H1 (cell line): ENCODE results near the gene TTC34. TPM values are rescaled to one million over a fixed set of nuclear protein-coding genes. Genes with fewer than 3 reads are reported as not detected.

Source experiments
- CTCF ChIA-PET: fragments of 300-600 bp; sonication (Branson Sonifier 250); formaldehyde crosslinking; loops from one replicate; lab custom pipeline; 2021; ENCODE audit not compliant: partially characterized antibody; lab: Charles Lee
- POLR2A ChIA-PET: fragments of 300-600 bp; sonication (Branson Sonifier 250); formaldehyde crosslinking; loops from one replicate; lab custom pipeline; 2021; ENCODE audit warnings: inconsistent platforms; ENCODE audit not compliant: partially characterized antibody; lab: Charles Lee
- DNase-seq, 2 experiments: peaks; one replicate each; pipeline versions ENCODE4 v3.0.0 to v3.0.0-alpha.2; 2010 to 2022; ENCODE audit warnings: low spot score in 2 of 2, low read depth in 1 of 2, mixed read lengths in 1 of 2
- FAIRE-seq: peaks from 2 replicates; lab custom pipeline; 2011; peaks lifted over from hg19 to GRCh38; lab: Jason Lieb, UNC
- H2AFZ ChIP-seq: 2 replicates; pipeline ENCODE4 v1.8.1; 2012; ENCODE audit warnings: low read length, inconsistent platforms
- H2AK5ac ChIP-seq: 2 replicates; pipeline ENCODE4 v1.6.1; 2013; ENCODE audit warnings: low read depth, low read length
- H2BK120ac ChIP-seq: replicated peaks from 2 replicates; pipeline ENCODE3; 2013; ENCODE audit warnings: low read depth, low read length, inconsistent platforms
- H2BK12ac ChIP-seq: 2 replicates; pipeline ENCODE4 v1.6.1; 2013; ENCODE audit warnings: low read depth, low read length
- H2BK15ac ChIP-seq: 2 replicates; pipeline ENCODE4 v1.6.1; 2013; ENCODE audit warnings: low read length
- H2BK20ac ChIP-seq: 2 replicates; pipeline ENCODE4 v1.6.1; 2013; ENCODE audit warnings: low read length
- H2BK5ac ChIP-seq: 2 replicates; pipeline ENCODE4 v1.6.1; 2013; ENCODE audit warnings: low read depth, low read length
- H3K14ac ChIP-seq: 2 replicates; pipeline ENCODE4 v1.6.1; 2013; ENCODE audit warnings: inconsistent platforms; ENCODE audit not compliant: insufficient read length
- H3K18ac ChIP-seq: 2 replicates; pipeline ENCODE4 v1.6.1; 2013; ENCODE audit warnings: low read length; ENCODE audit errors: extremely low read depth
- H3K23ac ChIP-seq: 2 replicates; pipeline ENCODE4 v1.6.1; 2013; ENCODE audit warnings: inconsistent platforms; ENCODE audit not compliant: insufficient read length
- H3K23me2 ChIP-seq: 2 replicates; pipeline ENCODE4 v1.6.1; 2013; ENCODE audit warnings: low read depth, low read length
- H3K27ac ChIP-seq: 2 replicates; pipeline ENCODE4 v1.6.1; 2011; ENCODE audit warnings: low read depth, low read length, inconsistent platforms
- H3K27me3 ChIP-seq, 4 experiments: replicated peaks in 1 of 4; 1 replicate in 1 of 4; 2 replicates in 3 of 4; pipeline versions ENCODE4 v1.6.1 to v1.8.1; 2011 to 2013; ENCODE audit warnings: low read length in 3 of 4, mild to moderate bottlenecking in 3 of 4, inconsistent platforms in 2 of 4, mixed read lengths in 2 of 4, moderate library complexity in 1 of 4; ENCODE audit not compliant: control insufficient read depth in 3 of 4, insufficient read depth in 3 of 4; ENCODE audit errors: extremely low read depth in 1 of 4
- H3K36me3 ChIP-seq, 4 experiments: 2 replicates each; pipeline versions ENCODE4 v1.6.1 to v1.8.1; 2011 to 2013; ENCODE audit warnings: mild to moderate bottlenecking in 4 of 4, low read length in 3 of 4, moderate library complexity in 2 of 4, control low read depth in 1 of 4, inconsistent platforms in 1 of 4; ENCODE audit not compliant: insufficient read depth in 4 of 4, control insufficient read depth in 2 of 4
- H3K4ac ChIP-seq: replicated peaks from 2 replicates; pipeline ENCODE3; 2013; ENCODE audit warnings: low read length, low read depth, mixed read lengths, inconsistent platforms; ENCODE audit not compliant: insufficient read length
- H3K4me1 ChIP-seq, 4 experiments: replicated peaks in 1 of 4; 1 replicate in 1 of 4; 2 replicates in 3 of 4; pipeline versions ENCODE4 v1.6.1 to v1.8.1; 2011 to 2013; ENCODE audit warnings: low read length in 3 of 4, inconsistent platforms in 2 of 4, mixed read lengths in 1 of 4; ENCODE audit not compliant: insufficient read depth in 4 of 4, control insufficient read depth in 3 of 4
- H3K4me2 ChIP-seq, 2 experiments: 2 replicates each; pipeline versions ENCODE4 v1.6.1 to v1.8.1; 2011 to 2013; ENCODE audit warnings: low read depth in 2 of 2, low read length in 2 of 2, control low read depth in 1 of 2, inconsistent platforms in 1 of 2, mild to moderate bottlenecking in 1 of 2; ENCODE audit not compliant: insufficient read depth in 1 of 2
- H3K4me3 ChIP-seq, 4 experiments: fragments of 200-600, 300-600 bp in 1 of 4; sonication (generic), shearing (Covaris generic), sonication (Bioruptor Twin) in 1 of 4; 2 replicates each; pipeline versions ENCODE4 v1.5.1 to v1.8.1; 2011 to 2016; ENCODE audit warnings: low read length in 4 of 4, low read depth in 3 of 4, control low read depth in 2 of 4, inconsistent platforms in 2 of 4, mild to moderate bottlenecking in 2 of 4, mixed read lengths in 1 of 4, moderate library complexity in 1 of 4; ENCODE audit not compliant: insufficient read depth in 2 of 4; ENCODE audit errors: extremely low read depth in 1 of 4
- H3K56ac ChIP-seq: replicated peaks from 2 replicates; pipeline ENCODE3; 2013; ENCODE audit warnings: low read depth, mild to moderate bottlenecking, mixed read lengths, low read length, inconsistent platforms; ENCODE audit not compliant: insufficient read length
- H3K79me1 ChIP-seq: 2 replicates; pipeline ENCODE4 v1.6.1; 2013; ENCODE audit warnings: low read depth, low read length, control low read depth
- H3K79me2 ChIP-seq, 2 experiments: 2 replicates each; pipeline versions ENCODE4 v1.6.1 to v1.8.1; 2012 to 2013; ENCODE audit warnings: low read length in 2 of 2, mild to moderate bottlenecking in 2 of 2, inconsistent platforms in 1 of 2; ENCODE audit not compliant: insufficient read depth in 2 of 2, control insufficient read depth in 1 of 2
- H3K9ac ChIP-seq, 4 experiments: replicated peaks in 1 of 4; 1 replicate in 1 of 4; 2 replicates in 3 of 4; pipeline versions ENCODE4 v1.6.1 to v1.8.1; 2011 to 2013; ENCODE audit warnings: low read depth in 3 of 4, low read length in 3 of 4, control low read depth in 2 of 4, mild to moderate bottlenecking in 2 of 4, moderate library complexity in 2 of 4, inconsistent platforms in 1 of 4; ENCODE audit errors: extremely low read depth in 1 of 4
- H3K9me3 ChIP-seq, 2 experiments: 2 replicates each; pipeline versions ENCODE4 v1.6.1 to v1.8.1; 2012 to 2013; ENCODE audit warnings: mild to moderate bottlenecking in 2 of 2, moderate library complexity in 2 of 2, control low read depth in 1 of 2, inconsistent platforms in 1 of 2, low read depth in 1 of 2, low read length in 1 of 2, mixed read lengths in 1 of 2; ENCODE audit not compliant: insufficient read depth in 2 of 2
- H4K20me1 ChIP-seq, 2 experiments: replicated peaks in 1 of 2; 2 replicates each; pipeline versions ENCODE3 to v1.8.1; 2011 to 2013; ENCODE audit warnings: inconsistent platforms in 2 of 2, low read length in 2 of 2, mild to moderate bottlenecking in 1 of 2; ENCODE audit not compliant: insufficient read depth in 2 of 2, control insufficient read depth in 1 of 2
- H4K5ac ChIP-seq: 2 replicates; pipeline ENCODE4 v1.6.1; 2013; ENCODE audit warnings: low read length, low read depth, mixed read lengths, inconsistent platforms; ENCODE audit not compliant: insufficient read length
- H4K8ac ChIP-seq: 2 replicates; pipeline ENCODE4 v1.8.0; 2013; ENCODE audit warnings: mild to moderate bottlenecking, moderate library complexity, low read length, inconsistent platforms; ENCODE audit not compliant: insufficient read depth; ENCODE audit errors: extremely low read depth
- H4K91ac ChIP-seq: replicated peaks from 2 replicates; pipeline ENCODE3; 2013; ENCODE audit warnings: low read length, mixed read lengths, inconsistent platforms; ENCODE audit not compliant: insufficient read length
- ATF2 ChIP-seq: IDR thresholded peaks from 2 replicates; pipeline ENCODE4 v1.6.1; 2012; ENCODE audit warnings: low read length, inconsistent platforms
- ATF3 ChIP-seq: IDR thresholded peaks from 2 replicates; pipeline ENCODE4 v1.6.1; 2011; ENCODE audit warnings: low read depth, mild to moderate bottlenecking, low read length; ENCODE audit not compliant: insufficient read depth
- E2F6 ChIP-seq: IDR thresholded peaks from 2 replicates; pipeline ENCODE4 v1.6.1; 2012; ENCODE audit warnings: inconsistent platforms
- EGR1 ChIP-seq: IDR thresholded peaks from 2 replicates; pipeline ENCODE4 v1.6.1; 2011; ENCODE audit warnings: low read depth, low read length, borderline replicate concordance
- FOSL1 ChIP-seq: IDR thresholded peaks from 2 replicates; pipeline ENCODE4 v1.6.1; 2011; ENCODE audit warnings: mild to moderate bottlenecking, low read depth, low read length, moderate library complexity; ENCODE audit not compliant: insufficient read depth
- JUN ChIP-seq: IDR thresholded peaks from 2 replicates; pipeline ENCODE4 v1.6.1; 2011; ENCODE audit warnings: low read depth, mild to moderate bottlenecking, improper control_type of control experiment, low read length
- JUND ChIP-seq: IDR thresholded peaks from 2 replicates; pipeline ENCODE4 v1.6.1; 2011; ENCODE audit warnings: mild to moderate bottlenecking, improper control_type of control experiment, low read length
- NRF1 ChIP-seq: IDR thresholded peaks from 2 replicates; pipeline ENCODE4 v1.6.1; 2011; ENCODE audit warnings: mild to moderate bottlenecking, low read depth, low read length, improper control_type of control experiment
- RXRA ChIP-seq: IDR thresholded peaks from 2 replicates; pipeline ENCODE4 v1.6.1; 2011; ENCODE audit warnings: low read depth, mild to moderate bottlenecking, low read length, moderate library complexity; ENCODE audit not compliant: insufficient read depth
- SIN3A ChIP-seq, 2 experiments: IDR thresholded peaks in 1 of 2; conservative IDR thresholded peaks in 1 of 2; 2 replicates each; pipeline ENCODE4 v1.6.1; 2011 to 2012; ENCODE audit warnings: low read length in 2 of 2, improper control_type of control experiment in 1 of 2, low read depth in 1 of 2, mild to moderate bottlenecking in 1 of 2
- SP1 ChIP-seq: IDR thresholded peaks from 2 replicates; pipeline ENCODE4 v1.6.1; 2011; ENCODE audit warnings: low read depth, low read length
- WGBS, 2 experiments: shearing (Covaris generic) in 1 of 2; methylation state at CpG; one replicate each; pipeline versions ENCODE4 v1.1.6 to v1.1.7; 2013 to 2015; ENCODE audit warnings: low lambda C conversion rate in 2 of 2, mixed read lengths in 2 of 2, inconsistent platforms in 1 of 2, low coverage in 1 of 2, missing lambda C conversion rate in 1 of 2; ENCODE audit not compliant: insufficient replicate concordance in 2 of 2, insufficient coverage in 1 of 2, insufficient read length in 1 of 2; ENCODE audit errors: extremely low coverage in 1 of 2, missing lambda C conversion rate in 1 of 2; 5-methylcytosine and 5-hydroxymethylcytosine counted together
- polyA plus RNA-seq, 7 experiments: library from polyadenylated mRNA; depleted of rRNA in 3 of 7; stranded (reverse) in 5 of 7; unstranded in 2 of 7; fragments of >200 nt in 5 of 7; fragments of 200-250 nt in 2 of 7; gene quantifications; 1 replicate in 5 of 7; 2 replicates in 1 of 7; 4 replicates in 1 of 7; pipeline versions ENCODE4 v1.2.1 to v1.2.3, GENCODE V29; 2011 to 2013; ENCODE audit warnings: missing spikeins in 2 of 7, mixed read lengths in 2 of 7
- total RNA-seq: library from RNA; stranded (reverse); fragmentation: NEBNext Ultra II Directional; extraction: Animal tissue kit (Norgen Biotek cat#: 25700); gene quantifications from 2 replicates; pipeline ENCODE4 v1.2.1, GENCODE V29; 2021

TTC34 gene
- total and polyA plus RNA-seq, 2 of the 8 experiments (the other 6 are each of a cell fraction or from before 2014, with no cell fraction given): 0.23 to 0.50 TPM

- no peaks in the 10 kb centered on the region for H3K4me1 ChIP-seq
- no peak overlapping the region for H3K56ac ChIP-seq
- H3K9ac ChIP-seq: no peak overlapping the region
- H2AK5ac ChIP-seq: no peak overlapping the region
- no peak overlapping the region for H2BK20ac ChIP-seq
- no peak overlapping the region for H4K5ac ChIP-seq
- no peak overlapping the region for H2BK5ac ChIP-seq
- H3K4me2 ChIP-seq: no peak overlapping the region
- no peak overlapping the region for H4K8ac ChIP-seq
- no peak overlapping the region for H3K14ac ChIP-seq
- H4K20me1 ChIP-seq: no peaks in the 10 kb centered on the region
- no peak overlapping the region for H3K18ac ChIP-seq
- peaks cover 68 to 92% of the 10 kb centered on the region in 2 experiments for H3K9me3 ChIP-seq
- H3K79me2 ChIP-seq: no peaks in the 10 kb centered on the region
- H4K91ac ChIP-seq: no peak overlapping the region
- no peaks in the 10 kb centered on the region for H3K36me3 ChIP-seq
- POLR2A ChIA-PET: no interaction called here
- no peak overlapping the region for H2AFZ ChIP-seq
- H3K4me3 ChIP-seq: no peak overlapping the region
- CTCF ChIA-PET: no interaction called here
- WGBS, 2 experiments: 86% methylated on average over 12 of the region's 12 CpGs; no CpG with 5 or more reads in 1 of the 2 experiments
- no peak overlapping the region for H2BK15ac ChIP-seq
- no peaks in the 10 kb centered on the region for H3K27me3 ChIP-seq
- no peaks in the 10 kb centered on the region for H3K79me1 ChIP-seq
- no peak overlapping the region for H3K4ac ChIP-seq
- H2BK120ac ChIP-seq: no peak overlapping the region
- no peak for DNase-seq
- no peak for FAIRE-seq
- no peak overlapping the region for H3K23ac ChIP-seq
- H3K27ac ChIP-seq: no peak overlapping the region
- no peak overlapping the region for H2BK12ac ChIP-seq
- H3K23me2 ChIP-seq: peaks cover 2% of the 10 kb centered on the region; the same call in 1 of the 2 replicates
- TF ChIP-seq JUN (no peak), RXRA (no peak), NRF1 (no peak), SP1 (no peak), EGR1 (no peak), FOSL1 (no peak), ATF3 (no peak), ATF2 (no peak), JUND (no peak), E2F6 (no peak), SIN3A (conservative IDR thresholded peaks at IDR 0.05 in 1 of 2, IDR thresholded peaks at IDR 0.05 in 1 of 2; ENCODE audit: low read depth in 1 of 2, low read length in 2 of 2) (no peak)
Observed at GRCh38 chr1:2837823-2838222, 36.3 kb upstream of the TTC34 start.
